ENCODE measurements around the gene MR1.

MR1 gene

GRCh38 chr1:181107711-181108110 is 73.9 kb downstream of the MR1 start:
- DNase-seq (ENCODE audit: low spot score): no peak

- DNase-seq (ENCODE audit: low spot score): no peak
Measured at GRCh38 chr1:181108304-181108867, 74.6 kb downstream of the MR1 start.

GRCh38 chr1:181110013-181110412 is 76.2 kb downstream of the MR1 start:
- DNase-seq (ENCODE audit: low spot score): no peak

Data from pons (tissue), 1 donor.